GOT3 (cell line): ENCODE data around the gene PLPP1.

Experiments used
- DNase-seq: peaks from one replicate; lab custom pipeline; 2025; ENCODE audit warnings: mixed read lengths; lab: John Stamatoyannopoulos, UW

The PLPP1 gene

DNA sequence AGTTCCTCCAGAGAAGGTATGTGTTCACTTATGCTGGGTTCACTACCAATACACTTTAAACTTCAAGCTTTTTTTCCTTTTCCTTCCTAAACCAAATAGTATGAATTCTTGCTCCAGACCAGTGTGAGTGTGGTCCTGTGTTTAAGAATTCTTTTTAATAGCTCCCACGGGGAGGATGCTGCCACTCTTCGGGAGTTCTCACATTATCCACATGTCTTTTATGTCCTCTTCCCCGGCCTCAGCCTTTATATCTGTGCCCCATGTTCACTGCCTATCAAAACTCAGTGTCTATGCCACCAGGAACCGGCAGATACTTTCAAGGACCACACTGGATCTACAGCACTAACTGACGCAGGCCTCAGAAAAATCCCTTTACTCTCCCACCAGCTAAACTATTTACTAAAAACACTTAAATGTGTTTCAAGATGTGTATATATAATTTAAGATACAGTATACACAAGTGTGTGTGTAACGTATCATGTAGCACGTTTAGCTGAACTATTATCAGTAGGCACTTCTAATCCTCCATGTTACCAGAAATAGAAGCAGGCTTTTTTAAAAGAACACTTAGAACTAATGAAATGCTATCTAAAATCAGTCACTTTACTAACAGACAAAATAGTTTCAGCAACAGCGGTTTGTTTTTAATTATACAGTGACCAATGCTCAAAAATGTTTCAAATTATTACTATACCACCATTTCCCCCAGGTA is 88.0 kb downstream of the PLPP1 start:
- DNase-seq: no peak

DNA sequence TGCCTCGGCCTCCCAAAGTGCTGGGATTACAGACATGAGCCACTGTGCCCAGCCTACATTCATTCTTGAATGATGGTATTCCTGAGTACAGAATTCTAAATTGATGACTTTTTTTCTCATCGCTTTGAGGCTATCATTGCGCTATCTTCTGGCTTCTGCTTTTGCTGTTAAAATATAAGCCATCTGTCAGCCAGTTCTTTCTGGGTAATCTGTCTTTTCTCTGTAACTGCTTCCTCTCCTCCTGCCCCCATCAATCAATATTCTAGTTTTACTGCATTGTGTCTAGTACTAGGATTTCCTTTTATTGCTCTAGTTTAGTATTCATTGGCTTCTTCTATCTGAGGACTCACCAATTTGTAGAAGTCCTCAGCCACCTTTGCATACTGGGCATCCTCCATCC is 89.0 kb downstream of the PLPP1 start:
- no peak for DNase-seq

DNA sequence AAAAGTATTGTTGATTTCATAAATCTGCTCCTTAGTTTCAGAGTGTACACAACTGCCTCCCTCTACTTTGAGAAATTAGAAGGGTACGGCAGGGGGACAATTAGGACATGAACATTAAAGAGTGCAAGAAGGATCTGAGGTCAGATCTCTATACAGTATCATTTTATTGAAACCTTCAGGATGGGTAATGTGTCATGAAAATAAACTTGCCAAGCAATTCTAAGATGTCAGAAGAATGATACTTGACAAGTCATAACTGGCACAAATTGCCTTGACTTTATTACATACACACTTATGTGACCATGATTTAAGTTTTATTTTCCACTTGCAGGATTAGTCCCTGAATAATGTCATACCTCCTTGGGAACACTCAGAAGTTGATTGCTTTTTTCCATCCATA is 92.8 kb downstream of the PLPP1 start:
- no peak for DNase-seq

DNA sequence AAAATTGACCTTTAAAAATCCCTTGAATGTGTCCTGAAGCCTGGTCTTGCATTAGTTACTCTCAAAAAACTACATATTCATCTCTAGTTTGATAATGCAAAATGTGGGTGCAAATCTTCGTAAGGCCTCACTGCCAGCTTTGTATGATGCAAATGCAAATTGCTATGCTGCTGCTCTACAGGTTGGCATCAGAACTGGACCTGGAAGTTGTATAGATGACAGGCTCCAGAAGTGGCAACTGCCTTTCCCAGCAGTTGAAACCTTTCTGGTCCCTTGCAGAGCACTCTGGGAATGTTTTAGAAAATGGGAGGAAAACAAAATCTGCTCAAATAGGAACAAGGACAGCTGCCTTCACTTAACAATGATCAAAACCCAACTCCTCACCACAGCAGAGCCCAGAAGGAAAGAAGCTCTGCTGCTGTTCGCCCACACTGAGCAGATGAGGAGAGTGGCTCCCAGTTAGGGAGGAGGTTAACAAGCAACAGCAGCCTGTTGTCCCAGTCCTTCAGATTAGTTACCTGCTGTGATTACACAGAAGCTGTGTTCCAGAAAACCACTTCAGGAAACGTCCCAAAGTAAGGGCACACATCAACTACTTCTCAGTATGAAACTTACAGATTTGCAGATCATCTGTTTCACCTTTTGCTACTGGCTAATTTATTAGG is 93.5 kb downstream of the PLPP1 start:
- no peak for DNase-seq

DNA sequence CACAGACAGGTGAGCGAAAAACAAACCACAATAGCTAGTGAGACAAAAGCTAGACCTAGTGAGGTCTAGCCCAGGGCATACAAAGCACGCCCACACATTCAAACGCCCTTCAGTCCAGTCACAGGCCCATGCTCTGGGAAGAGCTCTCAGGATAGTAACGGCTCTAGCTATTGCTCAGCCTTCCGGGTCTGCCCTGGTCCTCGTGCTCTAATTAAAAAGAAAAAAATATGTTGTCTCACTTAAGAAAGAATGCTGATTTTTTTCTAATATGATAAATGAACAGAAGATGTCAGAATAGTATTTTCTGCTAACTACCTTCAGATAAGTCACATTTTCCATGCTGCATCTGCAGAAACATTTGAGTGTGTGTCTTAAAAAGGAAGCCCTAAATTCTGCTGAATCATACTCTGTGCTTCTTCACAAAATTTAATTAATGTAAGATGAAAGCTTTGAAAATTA is 94.5 kb downstream of the PLPP1 start:
- DNase-seq: no peak

DNA sequence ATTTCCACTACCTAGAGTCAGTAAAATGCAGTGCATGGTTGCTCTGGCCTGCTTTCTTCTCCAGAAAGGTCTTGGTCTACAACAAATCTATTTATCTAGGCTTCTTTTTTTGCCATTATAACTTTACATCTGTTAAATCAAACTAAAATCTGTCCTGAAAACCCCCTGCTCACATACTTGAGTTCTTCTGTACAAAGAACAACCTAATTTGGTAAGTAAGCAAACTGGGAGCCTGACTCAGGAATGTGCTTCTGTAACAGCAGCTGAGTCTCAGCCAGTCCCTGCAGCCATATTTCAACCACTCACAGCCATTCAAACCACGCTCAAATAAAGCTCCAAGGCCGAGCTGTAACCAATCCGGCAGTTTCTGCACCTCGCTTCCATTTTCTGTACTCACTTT is 95.8 kb downstream of the PLPP1 start:
- no peak for DNase-seq

DNA sequence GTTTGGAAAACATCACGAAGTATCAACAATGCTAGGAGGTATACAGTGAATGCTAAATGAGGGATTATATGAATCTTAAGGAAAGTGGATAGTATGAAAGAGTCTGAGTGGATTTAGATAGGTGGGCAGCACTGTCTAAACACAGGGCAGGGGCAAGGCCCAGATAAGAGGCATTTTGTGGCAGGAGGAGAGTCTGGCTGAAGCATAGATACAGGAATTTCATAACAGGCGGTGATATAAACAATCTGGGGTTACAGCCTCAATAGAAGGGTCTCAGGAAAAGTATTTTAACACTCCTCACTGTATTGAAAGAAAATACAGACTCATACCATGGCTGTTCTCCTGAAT is 96.9 kb downstream of the PLPP1 start:
- DNase-seq: no peak

DNA sequence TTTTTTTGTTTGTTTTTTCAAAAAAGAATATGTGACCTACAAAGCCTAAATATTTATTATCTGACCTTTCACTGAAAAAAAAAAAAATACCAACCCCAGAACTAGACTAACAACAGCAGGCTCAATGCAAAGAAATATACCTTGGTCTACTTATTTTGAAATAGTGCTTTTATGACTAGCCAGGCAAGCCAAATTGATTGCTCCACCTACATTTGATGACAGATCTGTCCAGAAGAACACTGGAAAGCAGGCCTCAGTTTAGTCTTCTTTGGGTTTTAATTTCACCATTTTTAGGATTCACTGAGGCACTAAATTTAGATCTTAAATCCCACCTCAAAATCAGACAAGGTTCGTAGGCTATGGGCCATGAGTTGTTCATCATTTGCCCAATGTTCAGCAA is 97.3 kb downstream of the PLPP1 start:
- no peak for DNase-seq

DNA sequence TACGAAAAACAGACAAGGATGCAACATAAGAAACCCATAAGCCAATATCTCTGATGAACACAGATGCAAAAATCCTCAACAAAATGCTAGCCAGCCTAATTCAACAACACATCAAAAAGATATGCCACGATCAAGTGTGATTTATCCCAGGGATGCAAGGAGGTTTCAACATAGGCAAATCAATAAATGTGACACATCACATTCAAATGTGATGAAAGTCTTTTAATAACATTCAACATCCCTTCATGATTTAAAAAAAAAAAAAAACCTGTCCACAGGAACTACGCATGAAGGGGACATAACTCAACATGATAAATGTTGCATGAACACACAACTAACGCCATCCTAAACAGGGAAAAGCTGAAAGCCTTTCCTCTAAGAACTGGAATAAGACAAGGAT is 102.2 kb downstream of the PLPP1 start:
- no peak for DNase-seq

DNA sequence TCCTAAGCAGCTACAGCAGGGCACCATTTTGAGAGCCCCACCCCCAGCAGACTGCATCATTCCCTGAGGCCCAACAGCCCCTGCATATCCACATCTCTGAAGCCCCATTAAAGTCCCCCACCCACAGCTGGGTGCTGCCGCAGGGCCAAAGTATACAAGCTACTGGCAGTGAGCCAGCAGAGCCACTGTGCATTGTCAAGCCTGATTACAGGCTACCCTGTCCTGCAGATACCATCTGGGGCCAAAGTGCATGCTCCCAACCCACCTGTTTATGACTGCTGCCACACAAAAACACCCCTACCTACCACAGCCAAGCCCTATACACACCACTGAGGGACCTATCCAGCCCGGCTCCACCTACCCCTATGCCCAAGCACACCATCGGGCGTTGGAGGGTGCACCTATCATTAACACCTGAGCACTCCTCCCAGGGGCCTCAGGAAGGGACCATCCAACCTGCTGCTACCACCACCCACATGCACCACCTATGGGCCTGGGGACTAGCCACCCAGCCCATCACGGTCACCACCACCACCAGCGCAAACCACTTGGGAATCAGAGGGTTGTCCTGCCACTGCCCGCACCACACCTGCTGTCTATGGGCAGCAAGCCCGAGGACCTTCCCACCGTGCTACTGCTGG is 105.0 kb downstream of the PLPP1 start:
- no peak for DNase-seq

DNA sequence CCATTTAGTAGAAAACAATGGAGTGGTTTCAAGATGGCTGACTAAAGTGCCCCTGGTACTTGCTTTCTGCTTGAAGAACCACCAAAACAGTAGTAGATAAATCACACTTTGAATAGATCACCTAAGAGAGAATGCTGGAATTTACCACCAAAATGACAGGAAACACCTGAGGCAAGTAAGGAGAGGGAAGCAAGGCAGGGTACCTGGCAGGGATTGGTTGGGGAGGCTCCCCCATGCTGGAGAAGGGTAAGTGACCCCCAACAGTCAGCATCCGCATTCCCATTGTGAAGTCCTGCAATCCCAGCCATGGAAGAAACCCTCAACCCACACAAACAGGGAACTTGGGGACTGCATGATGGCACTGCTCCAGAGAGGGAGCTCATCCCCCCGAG is 105.5 kb downstream of the PLPP1 start:
- DNase-seq: no peak

DNA sequence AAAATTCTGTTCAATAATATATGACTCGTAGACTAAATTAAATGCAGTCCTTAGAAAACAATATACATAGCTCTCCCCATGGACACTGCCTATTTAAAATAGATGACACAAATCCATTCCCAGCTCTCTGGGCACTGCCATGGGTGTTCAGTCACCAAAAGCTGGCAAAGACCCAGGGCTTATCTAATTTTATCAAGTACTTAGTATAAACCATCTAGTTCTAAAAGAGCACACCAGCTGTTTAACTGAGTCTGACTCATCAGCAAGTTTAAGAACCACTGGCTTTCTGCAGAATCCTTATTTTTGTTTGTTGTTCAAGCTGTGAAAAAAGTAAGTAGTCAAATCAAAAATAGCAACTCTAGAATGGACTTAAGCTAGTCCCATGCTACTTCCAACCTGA is 107.6 kb downstream of the PLPP1 start:
- DNase-seq: no peak

DNA sequence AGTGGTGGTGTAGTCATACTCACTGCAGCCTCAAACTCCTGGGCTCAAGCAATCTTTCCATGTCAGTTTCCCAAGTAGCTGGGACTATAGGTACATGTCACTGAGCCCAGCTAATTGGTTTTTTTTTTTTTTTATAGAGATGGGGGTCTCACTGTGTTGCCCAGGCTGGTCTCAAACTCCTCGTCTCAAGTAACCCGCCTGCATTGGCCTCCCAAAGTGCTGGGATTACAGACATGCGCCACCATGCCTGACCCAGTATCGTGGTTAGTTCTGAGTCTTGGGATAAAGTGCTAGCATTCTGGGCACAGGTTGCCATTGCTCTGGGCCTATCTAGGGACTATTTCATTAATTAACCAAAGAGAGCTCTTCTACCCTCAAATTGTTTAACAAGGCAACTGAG is 108.3 kb downstream of the PLPP1 start:
- DNase-seq: no peak

DNA sequence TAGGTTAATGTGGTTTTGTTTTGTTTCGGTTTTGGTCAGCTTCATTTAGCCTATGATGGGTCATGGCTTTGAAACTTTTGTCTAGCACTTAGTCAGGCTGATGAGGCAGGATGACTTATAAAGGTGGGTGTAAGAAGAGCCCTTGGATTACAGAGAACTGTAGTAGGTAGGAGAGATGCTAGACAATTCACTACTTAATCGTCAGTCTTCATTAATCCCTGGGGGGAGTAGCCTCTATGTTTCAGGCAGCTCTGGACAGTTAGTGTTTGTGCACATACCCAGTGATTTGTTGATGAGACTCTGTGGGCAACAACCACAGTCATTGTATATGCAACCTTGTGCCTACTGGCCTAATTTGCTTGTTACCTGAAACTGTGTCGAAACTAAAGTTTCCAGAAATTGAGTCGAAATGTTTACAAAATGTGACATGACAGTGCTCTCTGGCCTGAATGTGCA is 113.7 kb downstream of the PLPP1 start:
- DNase-seq: no peak

DNA sequence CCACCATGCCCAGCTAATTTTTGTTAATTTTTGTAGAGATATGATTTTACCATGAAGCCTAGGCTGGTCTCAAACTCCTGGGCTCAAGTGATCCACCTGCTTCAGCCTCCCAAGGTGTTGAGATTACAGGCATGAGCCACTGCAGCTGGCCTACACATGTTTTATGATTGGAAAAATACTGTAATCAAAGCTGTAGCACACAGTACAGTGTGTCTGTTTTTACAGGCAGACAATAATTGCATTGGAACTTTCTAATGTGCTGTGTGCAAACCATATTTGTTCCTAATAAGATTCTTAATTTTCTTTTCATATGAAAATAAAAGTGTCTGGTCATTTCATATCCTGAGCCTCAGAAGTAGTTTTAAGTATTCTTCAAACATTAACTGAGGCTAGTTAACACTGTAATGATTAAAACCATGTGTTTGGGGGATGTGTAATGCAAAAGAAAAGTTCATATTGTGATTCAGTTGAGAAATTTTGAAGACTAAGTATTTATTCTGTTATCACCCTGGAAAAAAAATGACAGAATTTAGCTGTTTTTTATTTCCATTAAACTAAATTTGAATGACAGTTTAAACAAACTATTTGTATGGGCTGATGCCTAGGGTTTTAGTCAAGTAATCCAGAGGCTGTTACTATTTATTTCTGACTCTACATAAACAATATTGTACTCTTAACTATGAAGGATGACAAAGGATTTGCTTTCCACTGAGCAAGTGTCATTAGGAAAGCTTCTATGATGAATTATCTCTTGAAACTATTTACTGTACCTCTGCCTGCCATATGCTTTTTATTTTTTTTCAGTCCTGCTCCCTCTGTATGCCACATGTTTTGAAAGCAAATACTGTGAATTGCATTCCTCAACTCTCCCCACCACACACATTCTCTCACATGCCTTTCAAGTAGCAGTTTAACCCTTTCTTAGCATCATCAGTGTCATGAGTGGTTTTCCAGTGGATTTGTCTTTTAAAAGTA is 115.5 kb downstream of the PLPP1 start:
- no peak for DNase-seq

DNA sequence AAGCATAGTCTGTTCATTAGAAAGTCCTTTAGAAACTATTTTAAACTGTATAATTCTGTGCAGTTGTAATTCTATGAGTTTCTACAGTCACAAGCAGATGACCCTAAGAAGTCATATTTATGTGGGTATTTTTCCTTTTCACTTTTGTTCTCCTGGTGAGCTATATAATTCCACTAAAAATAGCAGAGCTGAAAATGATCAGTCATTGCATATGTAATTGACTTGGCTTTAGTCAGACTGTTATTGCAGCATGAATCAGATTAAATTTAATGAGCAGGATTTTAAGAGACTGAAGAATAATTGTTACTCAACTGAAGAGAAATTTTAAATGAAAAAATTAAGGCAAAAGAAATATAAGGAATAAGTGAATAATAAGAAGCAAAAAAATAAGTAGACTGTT is 118.5 kb downstream of the PLPP1 start:
- DNase-seq: no peak

DNA sequence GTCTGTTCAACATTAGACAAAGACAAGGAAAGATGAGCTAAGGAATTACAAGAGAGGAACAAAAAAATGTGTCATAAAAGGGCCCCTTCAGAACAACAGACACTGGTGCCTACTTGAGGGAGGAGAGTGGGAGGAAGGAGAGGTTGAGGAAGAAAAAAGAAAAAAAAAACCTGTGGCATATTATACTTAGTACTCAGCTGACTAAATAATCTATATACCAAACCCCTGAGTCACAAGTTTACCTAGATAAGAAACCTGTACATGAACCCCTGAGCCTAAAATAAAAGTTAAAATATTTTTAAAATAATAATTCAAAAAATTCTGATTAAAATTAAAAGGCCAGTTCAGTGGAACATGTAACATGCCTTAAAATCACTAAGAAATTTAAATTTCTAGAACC is 119.7 kb downstream of the PLPP1 start:
- no peak for DNase-seq

DNA sequence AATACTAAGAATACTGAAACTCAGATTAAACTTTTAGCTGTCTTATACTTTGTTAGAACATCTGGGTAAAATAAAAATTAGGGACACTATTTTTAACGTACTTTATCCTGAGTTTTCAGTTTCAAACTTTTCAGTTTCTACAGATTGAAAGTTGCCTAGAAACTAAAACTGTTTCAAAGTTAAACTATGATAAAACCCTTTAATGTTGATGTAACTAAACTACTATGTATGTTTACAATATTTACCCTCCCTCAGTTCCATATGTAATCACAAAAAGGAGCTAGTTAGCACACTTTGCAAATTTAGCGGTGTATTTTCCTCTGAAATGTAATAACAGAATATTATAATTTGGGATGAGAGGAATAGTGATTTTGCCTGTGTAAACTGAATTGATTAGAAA is 121.1 kb downstream of the PLPP1 start:
- no peak for DNase-seq

DNA sequence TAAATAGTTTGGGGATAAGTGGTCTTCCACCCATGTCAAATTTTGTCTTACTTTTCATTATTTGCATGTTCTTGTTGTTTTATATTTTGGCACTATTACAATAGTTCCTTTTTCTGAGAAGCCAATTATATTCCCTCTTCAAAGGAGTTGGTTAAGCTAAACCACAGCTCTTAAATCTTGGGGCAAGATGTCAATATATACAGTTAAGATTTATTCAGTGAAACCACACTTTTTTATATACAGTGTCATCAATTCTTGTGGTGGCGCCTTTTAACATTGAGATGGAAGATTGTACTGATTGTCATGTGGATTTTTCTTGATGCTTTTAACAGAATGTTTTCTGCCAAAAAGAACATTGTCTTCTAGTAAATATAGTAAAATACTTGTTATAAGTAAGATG is 122.9 kb downstream of the PLPP1 start:
- DNase-seq: no peak

DNA sequence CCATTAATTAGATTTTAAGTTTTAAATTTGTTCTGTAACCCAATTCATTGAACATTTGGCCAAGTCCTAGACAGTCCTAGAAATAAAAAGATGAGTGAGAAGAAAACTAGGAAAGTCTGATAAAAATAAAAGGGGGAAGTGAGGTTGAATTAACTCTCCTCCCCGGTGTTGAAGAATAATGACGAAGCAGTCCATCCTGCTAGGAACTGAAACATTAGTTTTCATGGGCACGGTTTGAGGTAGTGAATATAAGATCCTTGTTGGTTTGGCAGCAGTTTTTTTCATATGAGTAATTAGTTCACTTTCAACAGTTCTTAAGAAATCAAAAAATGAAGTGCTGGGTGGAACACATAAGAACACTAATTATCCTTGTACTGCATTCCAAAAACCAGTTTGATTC is 123.9 kb downstream of the PLPP1 start:
- no peak for DNase-seq

DNA sequence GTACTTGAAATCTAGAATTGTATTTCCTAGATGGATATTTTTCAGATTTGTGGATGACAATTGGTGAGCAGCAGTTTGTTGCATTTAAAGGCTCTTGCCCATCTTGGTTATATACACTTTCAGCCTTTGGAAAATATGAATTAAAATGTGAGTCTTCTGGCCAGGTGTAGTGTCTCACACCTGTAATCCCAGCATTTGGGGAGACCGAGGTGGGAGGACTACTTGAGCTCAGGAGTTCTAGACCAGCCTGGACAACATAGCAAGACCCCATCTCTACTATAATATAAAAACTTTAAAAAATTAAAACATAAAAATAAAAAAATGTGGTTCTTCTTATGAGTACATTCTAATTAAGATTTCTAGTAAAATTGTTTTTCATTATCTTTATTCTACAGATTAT is 125.0 kb downstream of the PLPP1 start:
- no peak for DNase-seq

DNA sequence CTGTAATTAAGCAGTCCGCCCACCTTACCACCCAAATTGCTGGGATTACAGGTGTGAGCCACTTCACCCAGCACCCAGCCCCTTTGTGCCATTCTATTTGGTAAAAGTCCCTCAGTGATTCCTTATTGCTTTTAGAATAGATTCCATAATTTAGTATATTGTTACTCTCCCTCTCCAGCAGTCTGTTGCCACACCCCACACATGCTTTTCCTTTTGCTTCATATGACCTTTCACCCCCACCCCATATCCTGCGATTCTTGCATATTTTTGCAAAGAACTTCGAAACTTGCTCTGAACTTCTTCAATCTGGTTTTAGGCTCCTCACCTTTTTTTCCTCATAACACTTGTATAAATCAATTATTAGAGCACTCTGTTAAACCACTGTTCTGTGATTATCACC is 126.8 kb downstream of the PLPP1 start:
- no peak for DNase-seq
